D341Med (cell line): ENCODE data around the gene CYB5B.

Experiments used
- DNase-seq: peaks from one replicate; pipeline ENCODE4 v3.0.0; 2012; ENCODE audit warnings: low spot score

The CYB5B gene

GRCh38 chr16:69444873-69445517, 20.6 kb downstream of the CYB5B start:
- no peak for DNase-seq

- DNase-seq: peak; percentile 58
Observed at GRCh38 chr16:69448470-69449193, 24.2 kb downstream of the CYB5B start.

- no peak for DNase-seq
Observed at GRCh38 chr16:69451166-69451565, 26.7 kb downstream of the CYB5B start.

- no peak for DNase-seq
Observed at GRCh38 chr16:69453936-69454335, 29.5 kb downstream of the CYB5B start.

GRCh38 chr16:69463876-69464275, 39.5 kb downstream of the CYB5B start:
- DNase-seq: no peak

- peak; percentile 36 for DNase-seq
Observed at GRCh38 chr16:69465083-69465721, 40.8 kb downstream of the CYB5B start.

- DNase-seq: no peak
Observed at GRCh38 chr16:69465881-69466280, 41.5 kb downstream of the CYB5B start.

GRCh38 chr16:69466547-69466946, 42.1 kb downstream of the CYB5B start:
- DNase-seq: no peak

GRCh38 chr16:69467080-69467479, 42.7 kb downstream of the CYB5B start:
- no peak for DNase-seq

GRCh38 chr16:69467531-69468204, 43.2 kb downstream of the CYB5B start:
- DNase-seq: no peak

GRCh38 chr16:69469807-69470561, 45.6 kb downstream of the CYB5B start:
- DNase-seq: no peak

- no peak for DNase-seq
Observed at GRCh38 chr16:69471121-69471520, 46.7 kb downstream of the CYB5B start.

- no peak for DNase-seq
Observed at GRCh38 chr16:69474408-69474807, 50.0 kb downstream of the CYB5B start.

GRCh38 chr16:69476920-69477443, 52.6 kb downstream of the CYB5B start:
- DNase-seq: no peak

- no peak for DNase-seq
Observed at GRCh38 chr16:69477546-69477945, 53.1 kb downstream of the CYB5B start.

GRCh38 chr16:69478685-69479084, 54.3 kb downstream of the CYB5B start:
- no peak for DNase-seq

GRCh38 chr16:69479775-69480174, 55.4 kb downstream of the CYB5B start:
- no peak for DNase-seq

GRCh38 chr16:69481901-69482341, 57.5 kb downstream of the CYB5B start:
- peak; percentile 80 for DNase-seq

- DNase-seq: peak; percentile 87
Observed at GRCh38 chr16:69482410-69482991, 58.1 kb downstream of the CYB5B start.

- peak; percentile 60 for DNase-seq
Observed at GRCh38 chr16:69483611-69484010, 59.2 kb downstream of the CYB5B start.

- no peak for DNase-seq
Observed at GRCh38 chr16:69485361-69485760, 60.9 kb downstream of the CYB5B start.
